K562 (cell line): ENCODE data around the gene RSU1. TPM values are rescaled to one million over a fixed set of nuclear protein-coding genes. Genes with fewer than 3 reads are reported as not detected.

Source experiments
- ATAC-seq: fragments of 200-7000 bp; cut with Tn5 transposase; 3 replicates; pipeline ENCODE4 v1.9.1; 2020; ENCODE audit warnings: moderate library complexity
- BruUV-seq: library from RNA; stranded (reverse); fragments of 400-500 nt; replicated peaks from 2 replicates; lab custom pipeline; 2021; lab: Mats Ljungman, UMichigan
- CTCF ChIA-PET: fragments of 300-600 bp; formaldehyde crosslinking; extraction: SDS; loops from one replicate; lab custom pipeline; 2021; ENCODE audit warnings: low intra/inter-chr PET ratio; lab: Yijun Ruan, JAX
- POLR2A ChIA-PET: fragments of 300-600, 350-650 bp; sonication (Branson Sonifier 250); formaldehyde crosslinking; extraction: SDS; loops from one replicate; lab custom pipeline; 2021; ENCODE audit warnings: antibody characterized with exemption, inconsistent platforms; lab: Yijun Ruan, JAX
- DNase-seq, 4 experiments: peaks; one replicate each; pipeline versions ENCODE4 v3.0.0 to v3.0.0-alpha.2; 2011 to 2018; ENCODE audit warnings: low spot score in 3 of 4, mixed read lengths in 3 of 4; ENCODE audit errors: extremely low read depth in 1 of 4
- FAIRE-seq: peaks from 2 replicates; lab custom pipeline; 2011; peaks lifted over from hg19 to GRCh38; lab: Jason Lieb, UNC
- H2AFZ ChIP-seq: 2 replicates; pipeline ENCODE4 v1.6.0; 2011; ENCODE audit warnings: low read depth, low read length, control low read depth, inconsistent platforms
- H3K27ac ChIP-seq: fragments of 200-600 bp; 3 replicates; pipeline ENCODE4 v1.8.0; 2011; ENCODE audit warnings: low read depth, mild to moderate bottlenecking, control low read depth, inconsistent platforms, low read length, moderate library complexity, mixed read lengths; ENCODE audit errors: extremely low read depth
- H3K27me3 ChIP-seq, 2 experiments: fragments of 300-600 bp in 1 of 2; 2 replicates in 1 of 2; 3 replicates in 1 of 2; pipeline versions ENCODE4 v1.6.0 to v1.8.0; 2011; ENCODE audit warnings: inconsistent platforms in 2 of 2, low read length in 2 of 2, mild to moderate bottlenecking in 1 of 2, mixed read lengths in 1 of 2, moderate library complexity in 1 of 2; ENCODE audit not compliant: control insufficient read depth in 2 of 2, insufficient read depth in 2 of 2
- H3K36me3 ChIP-seq: fragments of 300-600 bp; 3 replicates; pipeline ENCODE4 v1.8.0; 2011; ENCODE audit warnings: mild to moderate bottlenecking, low read length, inconsistent platforms; ENCODE audit not compliant: control insufficient read depth, insufficient read depth
- H3K4me1 ChIP-seq, 2 experiments: fragments of 200-600 bp in 1 of 2; replicated peaks in 1 of 2; 2 replicates in 1 of 2; 3 replicates in 1 of 2; pipeline versions ENCODE4 v1.5.1 to v1.8.0; 2011; ENCODE audit warnings: inconsistent platforms in 2 of 2, low read length in 2 of 2, mild to moderate bottlenecking in 1 of 2, mixed read lengths in 1 of 2, moderate library complexity in 1 of 2; ENCODE audit not compliant: control insufficient read depth in 2 of 2, insufficient read depth in 2 of 2
- H3K4me2 ChIP-seq: 2 replicates; pipeline ENCODE4 v1.6.1; 2011; ENCODE audit warnings: low read length, control low read depth, inconsistent platforms, mixed read lengths; ENCODE audit not compliant: insufficient read depth
- H3K4me3 ChIP-seq: fragments of 200-600 bp; sonication (generic), shearing (Covaris generic); 2 replicates; pipeline ENCODE4 v1.5.1; 2016; ENCODE audit warnings: control low read depth, inconsistent platforms
- H3K79me2 ChIP-seq: fragments of 200-600 bp; 3 replicates; pipeline ENCODE4 v1.8.0; 2011; ENCODE audit warnings: low read length, inconsistent platforms; ENCODE audit not compliant: control insufficient read depth, insufficient read depth
- H3K9ac ChIP-seq, 2 experiments: 2 replicates each; pipeline versions ENCODE4 v1.6.0 to v1.6.1; 2011; ENCODE audit warnings: low read depth in 2 of 2, low read length in 2 of 2, control low read depth in 1 of 2, inconsistent platforms in 1 of 2, mild to moderate bottlenecking in 1 of 2, mixed read lengths in 1 of 2; ENCODE audit not compliant: insufficient read depth in 1 of 2
- H3K9me1 ChIP-seq: one replicate; pipeline ENCODE4 v1.6.0; 2011; ENCODE audit warnings: inconsistent platforms, mild to moderate bottlenecking, low read length, moderate library complexity; ENCODE audit not compliant: control insufficient read depth, insufficient read depth
- H3K9me3 ChIP-seq: replicated peaks from 2 replicates; pipeline ENCODE4 v1.5.1; 2011; ENCODE audit warnings: low read depth, low read length, inconsistent platforms; ENCODE audit not compliant: control insufficient read depth, insufficient read depth
- H4K20me1 ChIP-seq: replicated peaks from 2 replicates; pipeline ENCODE4 v1.6.1; 2011; ENCODE audit warnings: low read length, inconsistent platforms, mixed read lengths; ENCODE audit not compliant: control insufficient read depth, insufficient read depth
- MLLT1 ChIP-seq, 2 experiments: fragments of 450-650 bp; IDR thresholded peaks; 2 replicates each; pipeline ENCODE4 v1.6.1; 2016
- SETDB1 ChIP-seq: IDR thresholded peaks from one replicate; pipeline ENCODE4 v1.6.1; 2012; ENCODE audit warnings: low read length, control low read depth, inconsistent platforms
- ZNF583 ChIP-seq: fragments of 250-450 bp; sonication (Bioruptor Pico); IDR thresholded peaks from 2 replicates; pipeline ENCODE4 v1.4.0; 2020
- WGBS: fragments of 100-300 bp; shearing (Covaris generic); methylation state at CpG from one replicate; pipeline ENCODE4 v1.1.6; 2016; ENCODE audit warnings: low coverage, mixed read lengths; ENCODE audit not compliant: insufficient coverage; ENCODE audit errors: missing lambda C conversion rate; 5-methylcytosine and 5-hydroxymethylcytosine counted together
- in situ Hi-C: fragments of 300-500 bp; cut with MboI; formaldehyde crosslinking; loops from 4 replicates; pipeline ENCODE4 v1.15.0; 2018; ENCODE audit warnings: inconsistent platforms, mixed read lengths
- intact Hi-C: fragments of 100-400 bp; cut with micrococcal nuclease; formaldehyde crosslinking; loops from 2 replicates; pipeline ENCODE4 v1.14.2; 2022
- polyA plus RNA-seq, 8 experiments: library from polyadenylated mRNA; depleted of rRNA in 4 of 8; stranded (reverse) in 5 of 8; unstranded in 3 of 8; fragments of >200 nt; fragmentation: Nextera tagmentation in 2 of 8; fragmentation: Illumina TruSeq in 1 of 8; extraction: Ambion mirVana in 2 of 8; extraction: Trizol in 1 of 8; gene quantifications; 2 replicates each; pipeline versions ENCODE4 v1.2.1 to v1.2.3, GENCODE V29; 2011 to 2014; ENCODE audit warnings: inconsistent platforms in 1 of 8, missing spikeins in 1 of 8
- total RNA-seq, 7 experiments: library from RNA; depleted of rRNA in 6 of 7; stranded (reverse); fragments of >200 nt in 6 of 7; fragmentation: Illumina TruSeq in 2 of 7; extraction: Trizol in 2 of 7; gene quantifications; 2 replicates each; pipeline versions ENCODE4 v1.2.1 to v1.2.3, GENCODE V29; 2011 to 2021; ENCODE audit warnings: low replicate concordance in 1 of 7
- TF ChIP-seq, protein P1 (sequence below): fragments of 200-800 bp; sonication (Bioruptor generic); IDR thresholded peaks from 2 replicates; pipeline ENCODE4 v1.6.1; 2017; ENCODE audit warnings: missing genetic modification characterization, missing compliant biosample characterization

Gene RSU1
- total and polyA plus RNA-seq, 9 of the 15 experiments (the other 6 are each of a cell fraction or from before 2014, with no cell fraction given) = 18.8 to 67.3 (median 31.5) TPM

- H3K27me3 ChIP-seq = no peaks in the 10 kb centered on the region
- ATAC-seq (no peak), FAIRE-seq (no peak), DNase-seq (no peak)
- no peak overlapping the region for H2AFZ ChIP-seq
- H3K4me3 ChIP-seq = no peak overlapping the region
- H4K20me1 ChIP-seq = no peaks in the 10 kb centered on the region
- no peak overlapping the region for H3K9ac ChIP-seq
- H3K36me3 ChIP-seq = no peaks in the 10 kb centered on the region
- no peaks in the 10 kb centered on the region for H3K9me3 ChIP-seq
- TF ChIP-seq MLLT1 (IDR thresholded peaks at IDR 0.05) (no peak), SETDB1 (no peak), ZNF583 (0 out of 2 replicates have a peak, but pooled peaks have one; percentile 66)
- TF ChIP-seq, protein P1, sequence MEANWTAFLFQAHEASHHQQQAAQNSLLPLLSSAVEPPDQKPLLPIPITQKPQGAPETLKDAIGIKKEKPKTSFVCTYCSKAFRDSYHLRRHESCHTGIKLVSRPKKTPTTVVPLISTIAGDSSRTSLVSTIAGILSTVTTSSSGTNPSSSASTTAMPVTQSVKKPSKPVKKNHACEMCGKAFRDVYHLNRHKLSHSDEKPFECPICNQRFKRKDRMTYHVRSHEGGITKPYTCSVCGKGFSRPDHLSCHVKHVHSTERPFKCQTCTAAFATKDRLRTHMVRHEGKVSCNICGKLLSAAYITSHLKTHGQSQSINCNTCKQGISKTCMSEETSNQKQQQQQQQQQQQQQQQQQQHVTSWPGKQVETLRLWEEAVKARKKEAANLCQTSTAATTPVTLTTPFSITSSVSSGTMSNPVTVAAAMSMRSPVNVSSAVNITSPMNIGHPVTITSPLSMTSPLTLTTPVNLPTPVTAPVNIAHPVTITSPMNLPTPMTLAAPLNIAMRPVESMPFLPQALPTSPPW (CRISPR knock-in tag) = 0 out of 2 replicates have a peak, but pooled peaks have one; percentile 22
- ChIA-PET POLR2A (no interaction called here), CTCF (no interaction called here)
- no peak overlapping the region for H3K4me2 ChIP-seq
- H3K4me1 ChIP-seq = no peaks in the 10 kb centered on the region; a peak in 1 of 5 replicates
- H3K9me1 ChIP-seq = no peaks in the 10 kb centered on the region
- H3K27ac ChIP-seq = no peak overlapping the region
- intact Hi-C loops = no loop called here
- WGBS = 68% methylated on average over 1 of the region's 1 CpG
- BruUV-seq = no TSS peak
- in situ Hi-C loops = no loop called here
- H3K79me2 ChIP-seq = no peaks in the 10 kb centered on the region
Measured at GRCh38 chr10:16712883-16713282, 104.3 kb downstream of the RSU1 start.
